ENCODE measurements around the gene HSPA1A. TPM values are rescaled to one million over a fixed set of nuclear protein-coding genes. Genes with fewer than 3 reads are reported as not detected.

The HSPA1A gene
- total RNA-seq, 4 donors from 2014 or later = 100 to 210 (median 165) TPM

DNA sequence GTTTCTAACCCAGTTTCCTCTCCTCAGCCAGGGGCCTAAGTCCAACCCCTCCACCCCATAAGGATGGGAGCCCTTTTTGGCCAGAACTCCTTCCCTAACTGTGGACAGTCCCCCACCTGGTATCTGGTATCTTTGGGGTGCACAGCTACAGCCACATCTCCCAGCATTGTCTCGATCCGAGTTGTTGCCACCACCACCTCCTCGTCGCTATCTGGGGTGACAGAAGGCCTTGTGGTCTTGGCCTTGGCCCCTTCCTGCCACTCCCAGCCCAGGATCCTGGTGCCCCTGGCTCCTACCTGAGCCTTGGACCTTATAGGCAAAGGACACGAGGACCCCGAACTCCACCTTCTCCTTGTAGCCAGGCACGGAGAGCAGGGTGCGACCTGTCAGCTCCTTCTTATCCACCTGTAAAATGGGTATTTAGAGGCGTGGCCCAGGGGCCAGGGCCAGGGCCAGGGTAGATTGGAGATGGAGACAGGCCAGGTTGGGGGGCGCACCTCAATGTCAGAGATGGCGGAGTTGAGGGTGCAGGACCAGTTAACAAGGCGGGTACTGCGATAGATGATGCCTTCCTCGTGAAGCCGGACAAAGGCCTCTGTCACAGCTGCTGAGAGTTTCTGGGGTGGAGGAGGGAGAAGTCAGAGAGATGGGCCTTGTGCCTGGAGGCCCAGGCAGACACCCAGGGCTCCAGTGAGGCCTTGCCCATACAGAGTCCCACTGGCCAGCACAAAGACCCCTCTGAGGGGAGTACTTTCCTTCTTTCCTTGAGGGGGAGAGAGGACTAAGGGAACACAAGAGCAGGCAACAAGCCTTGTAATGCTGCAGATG is 31.0 kb upstream of the HSPA1A start:
- TF ChIP-seq, protein P1, sequence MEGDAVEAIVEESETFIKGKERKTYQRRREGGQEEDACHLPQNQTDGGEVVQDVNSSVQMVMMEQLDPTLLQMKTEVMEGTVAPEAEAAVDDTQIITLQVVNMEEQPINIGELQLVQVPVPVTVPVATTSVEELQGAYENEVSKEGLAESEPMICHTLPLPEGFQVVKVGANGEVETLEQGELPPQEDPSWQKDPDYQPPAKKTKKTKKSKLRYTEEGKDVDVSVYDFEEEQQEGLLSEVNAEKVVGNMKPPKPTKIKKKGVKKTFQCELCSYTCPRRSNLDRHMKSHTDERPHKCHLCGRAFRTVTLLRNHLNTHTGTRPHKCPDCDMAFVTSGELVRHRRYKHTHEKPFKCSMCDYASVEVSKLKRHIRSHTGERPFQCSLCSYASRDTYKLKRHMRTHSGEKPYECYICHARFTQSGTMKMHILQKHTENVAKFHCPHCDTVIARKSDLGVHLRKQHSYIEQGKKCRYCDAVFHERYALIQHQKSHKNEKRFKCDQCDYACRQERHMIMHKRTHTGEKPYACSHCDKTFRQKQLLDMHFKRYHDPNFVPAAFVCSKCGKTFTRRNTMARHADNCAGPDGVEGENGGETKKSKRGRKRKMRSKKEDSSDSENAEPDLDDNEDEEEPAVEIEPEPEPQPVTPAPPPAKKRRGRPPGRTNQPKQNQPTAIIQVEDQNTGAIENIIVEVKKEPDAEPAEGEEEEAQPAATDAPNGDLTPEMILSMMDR (IDR thresholded peaks at IDR 0.05; ENCODE audit: low read depth) = no peak

DNA sequence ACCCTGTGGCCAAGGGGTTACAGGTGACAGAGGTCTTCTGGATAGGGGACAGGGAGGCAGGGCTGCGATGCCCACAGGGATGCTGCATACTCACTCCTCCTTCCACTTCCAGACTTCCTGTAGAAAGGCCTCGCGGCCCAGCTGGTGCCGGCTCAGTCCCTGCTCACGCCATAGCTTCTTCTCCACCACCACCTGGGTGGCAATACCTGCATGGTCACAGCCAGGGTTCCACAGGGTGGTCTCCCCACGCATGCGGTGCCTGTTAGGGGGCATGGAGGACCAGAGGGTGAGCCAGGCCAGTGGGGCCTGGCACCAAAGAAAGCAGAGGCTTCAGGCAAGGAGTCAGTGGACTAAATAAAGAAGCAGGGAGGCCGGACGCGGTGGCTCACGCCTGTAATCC is 29.9 kb upstream of the HSPA1A start:
- TF ChIP-seq, protein P1 (IDR thresholded peaks at IDR 0.05; ENCODE audit: low read depth) = no peak

- TF ChIP-seq, protein P1 (IDR thresholded peaks at IDR 0.05; ENCODE audit: low read depth) = no peak
Measured at GRCh38 chr6:31791324-31792089, 23.8 kb upstream of the HSPA1A start.

DNA sequence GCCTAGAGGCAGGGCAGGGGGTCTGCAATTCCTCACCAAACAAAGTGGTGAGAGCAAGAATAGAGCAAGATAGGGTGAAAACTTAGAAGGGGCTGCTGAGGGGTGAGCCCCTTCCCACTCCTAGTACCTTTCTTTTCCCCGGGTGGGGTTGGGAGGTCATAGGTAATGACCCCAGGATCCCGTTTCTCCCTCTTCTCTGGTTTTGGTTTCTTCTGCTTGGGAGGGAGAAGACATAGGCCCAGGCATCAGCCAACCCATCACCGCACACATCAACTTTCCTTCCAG is 23.3 kb upstream of the HSPA1A start:
- TF ChIP-seq, protein P1 (IDR thresholded peaks at IDR 0.05; ENCODE audit: low read depth) = no peak

GRCh38 chr6:31792761-31793171 is 22.6 kb upstream of the HSPA1A start:
- TF ChIP-seq, protein P1 (IDR thresholded peaks at IDR 0.05; ENCODE audit: low read depth) = no peak

- TF ChIP-seq, protein P1 (IDR thresholded peaks at IDR 0.05; ENCODE audit: low read depth) = no peak
Measured at GRCh38 chr6:31794294-31794865, 21.0 kb upstream of the HSPA1A start.

Data from subcutaneous adipose tissue (tissue), 4 donors.